Naive thymus-derived CD8-positive, alpha-beta T cell (primary cell): ENCODE results near the gene MAGI2. TPM values are rescaled to one million over a fixed set of nuclear protein-coding genes. Genes with fewer than 3 reads are reported as not detected.

ENCODE experiments used
- ATAC-seq, 2 donors: fragments of 150-1000 bp; cut with Tn5 transposase in 1 of 2; sonication (Bioruptor Pico), chemical (Tn5 transposase) in 1 of 2; 1 replicate in 1 of 2; 2 replicates in 1 of 2; pipeline ENCODE4 v1.10.0; 2021; ENCODE audit warnings: mild to moderate bottlenecking in 2 of 2, moderate library complexity in 2 of 2
- POLR2A ChIA-PET: fragments of 350-600 bp; sonication (Branson Sonifier 250); formaldehyde crosslinking; loops from one replicate; lab custom pipeline; 2021; ENCODE audit warnings: antibody characterized with exemption; lab: Charles Lee
- DNase-seq, 10 donors: peaks; one replicate each; pipeline versions ENCODE4 v3.0.0 to v3.0.0-alpha.2; 2020 to 2022
- H3K27ac Mint-ChIP-seq, 10 donors: one replicate each; pipeline ENCODE4 v1.8.0; 2020 to 2022; ENCODE audit warnings: mild to moderate bottlenecking in 10 of 10, mixed read lengths in 10 of 10, moderate library complexity in 4 of 10, inconsistent platforms in 1 of 10
- H3K27me3 Mint-ChIP-seq, 5 donors: one replicate each; pipeline ENCODE4 v1.8.0; 2021 to 2022; ENCODE audit warnings: mixed read lengths in 5 of 5
- H3K36me3 Mint-ChIP-seq, 3 donors: one replicate each; pipeline ENCODE4 v1.8.0; 2020 to 2022; ENCODE audit warnings: mixed read lengths in 3 of 3, mild to moderate bottlenecking in 2 of 3, inconsistent platforms in 1 of 3
- H3K4me1 Mint-ChIP-seq, 4 donors: one replicate each; pipeline ENCODE4 v1.8.0; 2021 to 2022; ENCODE audit warnings: mixed read lengths in 4 of 4
- H3K4me3 Mint-ChIP-seq, 10 donors: one replicate each; pipeline ENCODE4 v1.8.0; 2020 to 2022; ENCODE audit warnings: mild to moderate bottlenecking in 10 of 10, mixed read lengths in 10 of 10, moderate library complexity in 6 of 10, inconsistent platforms in 1 of 10
- H3K9me3 Mint-ChIP-seq, 9 donors: one replicate each; pipeline ENCODE4 v1.8.0; 2020 to 2022; ENCODE audit warnings: mixed read lengths in 9 of 9, mild to moderate bottlenecking in 3 of 9, inconsistent platforms in 1 of 9, moderate library complexity in 1 of 9
- polyA plus RNA-seq, 3 donors: library from polyadenylated mRNA; unstranded; fragments of 300-500 nt; fragmentation: Illumina TruSeq; gene quantifications; one replicate each; pipeline ENCODE4 v1.2.3, GENCODE V29; 2021
- total RNA-seq, 8 experiments: library from RNA in 2 of 8; stranded (reverse) in 2 of 8; gene quantifications; one replicate each; pipeline ENCODE4 v1.2.3 and lab custom pipeline; 2021 to 2026

MAGI2 gene
- total and polyA plus RNA-seq, 5 experiments from 2014 or later: 0.02 to 0.65 (median 0.37) TPM; not detected in 1

DNA sequence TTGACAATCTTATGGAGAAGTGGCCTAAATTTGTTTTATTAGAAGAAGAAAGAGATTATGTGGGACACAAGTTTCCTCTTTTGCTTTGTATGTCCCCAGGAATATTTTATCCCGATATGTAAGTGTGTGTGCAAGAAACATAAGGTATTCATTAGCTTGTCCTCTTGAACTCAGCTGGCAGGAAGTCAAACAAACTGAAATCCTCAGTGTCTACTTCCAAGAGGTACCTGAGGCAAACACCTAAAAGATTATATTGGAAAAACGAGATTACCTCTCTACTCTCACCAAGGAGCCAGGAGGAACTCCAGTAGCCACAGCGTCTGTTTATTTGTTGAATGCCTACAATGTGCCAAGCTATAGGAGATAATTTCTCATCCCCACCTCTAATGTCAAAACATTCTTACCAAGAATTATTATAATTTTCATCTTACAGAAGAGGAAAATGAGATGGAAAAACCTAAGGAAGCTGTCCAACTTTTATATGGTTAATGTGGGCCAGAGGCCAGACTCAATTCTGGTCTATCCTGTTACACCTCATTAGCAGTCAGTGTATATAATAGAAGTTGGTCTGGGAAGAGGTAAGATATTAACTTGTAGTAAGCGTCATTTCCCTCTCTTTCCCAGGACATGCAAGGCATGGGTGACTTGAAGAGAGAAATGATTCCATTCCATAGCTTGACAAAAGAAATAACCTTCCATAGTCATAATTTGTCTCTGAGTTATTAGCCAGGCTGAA, 692.7 kb downstream of the MAGI2 start:
- no peaks in the 10 kb centered on the region for H3K4me1 Mint-ChIP-seq
- peaks cover 0 to 18% (median 4%) of the 10 kb centered on the region in 9 donors for H3K9me3 Mint-ChIP-seq
- no peak overlapping the region for H3K27ac Mint-ChIP-seq
- H3K4me3 Mint-ChIP-seq: no peak overlapping the region
- H3K27me3 Mint-ChIP-seq: no peaks in the 10 kb centered on the region
- no peak for DNase-seq
- H3K36me3 Mint-ChIP-seq: no peaks in the 10 kb centered on the region
- no peak for ATAC-seq
- POLR2A ChIA-PET: no interaction called here

DNA sequence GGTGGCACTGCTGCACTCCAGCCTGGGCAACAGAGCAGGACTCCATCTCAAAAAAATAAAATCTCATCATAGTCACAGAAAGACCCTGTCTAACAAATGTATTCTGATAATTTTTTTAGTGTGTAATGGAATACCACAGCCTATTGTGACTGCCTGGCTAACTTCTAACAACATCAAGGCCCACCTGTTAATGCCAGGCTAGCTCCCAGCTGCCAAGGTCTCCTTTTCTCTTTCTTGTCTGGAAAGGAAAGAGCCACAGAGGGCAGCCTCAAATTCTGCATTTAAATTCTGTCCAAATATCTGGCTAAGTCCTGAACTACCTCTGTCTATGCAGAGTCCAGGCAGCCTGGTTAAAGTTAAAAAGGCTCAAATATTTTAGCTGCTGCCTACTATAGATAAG, 700.9 kb downstream of the MAGI2 start:
- Mint-ChIP-seq H3K27me3 (no peaks in the 10 kb centered on the region), H3K4me1 (no peaks in the 10 kb centered on the region), H3K4me3 (no peak overlapping the region), H3K27ac (no peak overlapping the region), H3K36me3 (no peaks in the 10 kb centered on the region), H3K9me3 (peaks cover 0 to 24% (median 8%) of the 10 kb centered on the region in 9 donors)
- no peak for ATAC-seq
- DNase-seq: no peak
- POLR2A ChIA-PET: no interaction called here

DNA sequence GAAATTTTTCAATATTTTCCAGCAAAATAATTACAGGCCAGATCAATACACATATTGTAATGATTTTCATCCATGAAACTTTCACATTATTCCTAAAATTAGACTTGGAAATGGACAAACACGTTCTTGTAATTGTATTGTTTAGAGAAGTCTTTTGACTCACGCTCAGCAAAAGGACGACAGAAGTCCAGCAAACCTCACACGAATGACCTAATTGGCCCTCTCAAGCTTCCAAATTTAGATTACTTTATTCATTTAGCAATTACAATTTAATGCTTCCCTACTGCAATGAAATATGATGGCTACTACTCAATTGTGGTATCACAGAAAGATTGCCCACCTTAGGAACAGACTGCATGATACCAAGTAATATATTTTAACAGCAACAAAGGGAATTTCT, 702.2 kb downstream of the MAGI2 start:
- POLR2A ChIA-PET: no interaction called here
- no peak overlapping the region for H3K27ac Mint-ChIP-seq
- H3K4me1 Mint-ChIP-seq: no peaks in the 10 kb centered on the region
- no peaks in the 10 kb centered on the region for H3K36me3 Mint-ChIP-seq
- H3K9me3 Mint-ChIP-seq: peaks cover 0 to 20% (median 5%) of the 10 kb centered on the region in 9 donors
- H3K27me3 Mint-ChIP-seq: no peaks in the 10 kb centered on the region
- ATAC-seq (no peak), DNase-seq (no peak)
- no peak overlapping the region for H3K4me3 Mint-ChIP-seq

DNA sequence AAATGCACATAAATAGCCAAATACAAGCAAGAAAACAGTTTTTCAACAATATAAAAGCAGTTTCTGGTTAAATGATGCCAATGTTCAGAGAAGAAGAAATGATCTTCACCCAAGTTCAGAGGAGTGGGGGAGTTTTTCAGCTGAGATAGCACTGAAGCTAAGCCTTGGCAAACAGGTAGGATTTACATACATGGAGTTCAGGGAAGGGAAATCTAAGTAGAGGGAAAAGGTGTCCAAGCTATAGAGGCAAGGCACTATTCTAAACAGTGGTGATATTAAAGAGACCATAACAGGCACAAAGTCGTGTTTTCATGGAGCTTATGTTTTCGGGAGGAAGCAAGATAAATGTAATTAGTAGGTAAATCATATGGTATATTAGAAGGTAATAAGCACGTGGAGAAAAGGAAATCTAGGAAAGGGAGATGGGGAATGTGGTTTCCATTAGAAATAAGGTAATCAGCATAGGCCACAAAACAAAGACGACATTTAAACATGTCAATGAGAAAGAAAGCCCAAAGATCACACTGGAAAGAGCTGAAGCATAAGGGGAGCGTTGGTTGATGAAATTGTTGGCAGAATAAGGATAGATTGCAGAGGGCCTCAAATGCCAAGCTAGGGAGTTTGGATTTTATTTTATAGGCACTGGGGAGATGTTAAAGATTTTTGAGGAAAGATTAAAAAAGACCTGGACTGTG, 704.3 kb downstream of the MAGI2 start:
- ATAC-seq: no peak
- Mint-ChIP-seq H3K4me3 (no peak overlapping the region), H3K27ac (no peak overlapping the region), H3K27me3 (no peaks in the 10 kb centered on the region), H3K4me1 (no peaks in the 10 kb centered on the region), H3K36me3 (no peaks in the 10 kb centered on the region), H3K9me3 (peaks cover 0 to 21% (median 5%) of the 10 kb centered on the region in 9 donors)
- POLR2A ChIA-PET: no interaction called here
- no peak for DNase-seq

DNA sequence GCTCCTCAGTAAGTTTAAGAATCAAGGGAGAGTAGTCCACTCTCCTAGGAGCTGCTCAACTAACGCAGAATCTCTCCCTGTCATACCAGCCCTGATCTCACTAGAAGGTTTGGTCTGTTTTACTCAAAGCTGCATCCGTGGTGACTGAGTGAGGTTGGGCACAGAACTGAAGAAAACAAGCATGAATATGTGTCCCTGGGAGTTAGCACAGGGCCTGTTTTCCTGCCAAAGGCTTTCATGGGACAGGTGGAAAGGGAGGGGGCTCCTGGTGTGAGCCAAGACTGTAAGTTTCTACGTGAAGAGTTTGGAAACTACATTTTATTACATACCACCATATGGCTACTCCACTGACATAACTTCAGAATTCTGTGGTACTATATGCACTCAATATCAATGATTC, 705.9 kb downstream of the MAGI2 start:
- Mint-ChIP-seq H3K36me3 (no peaks in the 10 kb centered on the region), H3K27ac (no peak overlapping the region), H3K4me1 (no peaks in the 10 kb centered on the region), H3K4me3 (no peak overlapping the region), H3K9me3 (peaks cover 0 to 22% (median 5%) of the 10 kb centered on the region in 9 donors), H3K27me3 (no peaks in the 10 kb centered on the region)
- ATAC-seq (no peak), DNase-seq (no peak)
- POLR2A ChIA-PET: no interaction called here

DNA sequence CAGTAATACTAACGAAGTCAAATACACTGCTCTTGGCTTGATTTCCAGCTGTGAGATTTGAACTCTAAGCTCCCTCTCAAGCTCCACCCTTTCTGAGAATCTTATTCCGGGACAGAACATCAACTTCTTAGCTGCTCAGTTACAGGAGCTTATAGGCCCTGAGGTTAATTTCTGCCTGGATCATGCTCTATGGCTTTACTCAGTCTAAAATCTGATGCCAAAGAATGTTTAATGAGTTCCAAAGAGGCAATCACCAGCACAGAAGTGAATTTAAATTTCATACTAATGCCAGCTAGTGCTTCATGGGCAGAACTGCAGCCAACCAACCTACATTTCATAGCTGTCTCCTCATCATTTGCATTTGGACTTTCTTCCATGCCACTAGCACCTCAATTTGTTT, 707.2 kb downstream of the MAGI2 start:
- no peak for DNase-seq
- H3K4me1 Mint-ChIP-seq: no peaks in the 10 kb centered on the region
- ATAC-seq: no peak
- H3K27me3 Mint-ChIP-seq: no peaks in the 10 kb centered on the region
- H3K36me3 Mint-ChIP-seq: no peaks in the 10 kb centered on the region
- H3K27ac Mint-ChIP-seq: no peak overlapping the region
- POLR2A ChIA-PET: no interaction called here
- H3K9me3 Mint-ChIP-seq: peaks cover 0 to 23% (median 3%) of the 10 kb centered on the region in 9 donors
- H3K4me3 Mint-ChIP-seq: no peak overlapping the region

DNA sequence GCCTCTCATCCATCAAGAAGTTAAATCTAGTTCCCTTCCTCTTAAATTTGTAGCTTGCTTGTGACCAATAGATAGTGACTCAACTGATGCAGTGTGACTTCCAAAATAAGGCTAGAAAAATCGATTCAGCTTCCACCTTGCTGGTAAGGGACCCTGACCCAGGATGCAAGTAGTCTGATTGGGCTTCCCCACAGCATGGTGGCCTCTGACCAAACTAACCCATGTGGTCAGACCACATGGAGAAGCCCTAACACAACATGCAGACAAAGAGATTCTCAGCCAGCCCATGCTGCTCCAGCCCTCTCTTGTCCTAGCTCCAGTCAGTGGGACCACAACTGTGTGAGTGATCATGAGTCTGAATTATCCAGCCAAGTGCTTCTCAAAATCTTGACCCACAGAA, 710.8 kb downstream of the MAGI2 start:
- no peak overlapping the region for H3K4me3 Mint-ChIP-seq
- H3K4me1 Mint-ChIP-seq: no peaks in the 10 kb centered on the region
- no peak for ATAC-seq
- no peaks in the 10 kb centered on the region for H3K36me3 Mint-ChIP-seq
- no peak overlapping the region for H3K27ac Mint-ChIP-seq
- POLR2A ChIA-PET: no interaction called here
- DNase-seq: no peak
- peaks cover 0 to 15% (median 2%) of the 10 kb centered on the region in 9 donors for H3K9me3 Mint-ChIP-seq
- no peaks in the 10 kb centered on the region for H3K27me3 Mint-ChIP-seq

DNA sequence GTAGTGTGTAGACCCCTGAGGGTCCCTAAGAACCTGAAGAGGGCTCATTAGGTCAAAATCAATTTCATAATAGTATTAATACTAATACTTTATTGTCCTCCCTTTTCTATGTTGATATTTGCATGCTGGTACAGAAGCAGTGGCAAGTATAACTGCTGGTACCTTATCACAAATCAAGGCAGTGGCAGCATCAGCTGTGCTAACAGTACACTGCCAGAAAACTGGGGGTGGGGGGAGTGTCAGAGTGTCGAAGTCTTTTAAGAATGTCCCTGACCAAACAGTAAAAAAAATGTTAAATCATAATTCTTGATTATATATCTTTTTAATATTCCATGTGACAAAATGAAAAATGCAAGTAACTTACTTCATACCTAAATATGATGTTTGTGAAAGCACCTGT, 716.9 kb downstream of the MAGI2 start:
- no peaks in the 10 kb centered on the region for H3K36me3 Mint-ChIP-seq
- no peak for DNase-seq
- H3K27me3 Mint-ChIP-seq: no peaks in the 10 kb centered on the region
- no peaks in the 10 kb centered on the region for H3K4me1 Mint-ChIP-seq
- ATAC-seq: no peak
- peaks cover 0 to 11% (median 2%) of the 10 kb centered on the region in 9 donors for H3K9me3 Mint-ChIP-seq
- no peak overlapping the region for H3K4me3 Mint-ChIP-seq
- no peak overlapping the region for H3K27ac Mint-ChIP-seq
- POLR2A ChIA-PET: no interaction called here

DNA sequence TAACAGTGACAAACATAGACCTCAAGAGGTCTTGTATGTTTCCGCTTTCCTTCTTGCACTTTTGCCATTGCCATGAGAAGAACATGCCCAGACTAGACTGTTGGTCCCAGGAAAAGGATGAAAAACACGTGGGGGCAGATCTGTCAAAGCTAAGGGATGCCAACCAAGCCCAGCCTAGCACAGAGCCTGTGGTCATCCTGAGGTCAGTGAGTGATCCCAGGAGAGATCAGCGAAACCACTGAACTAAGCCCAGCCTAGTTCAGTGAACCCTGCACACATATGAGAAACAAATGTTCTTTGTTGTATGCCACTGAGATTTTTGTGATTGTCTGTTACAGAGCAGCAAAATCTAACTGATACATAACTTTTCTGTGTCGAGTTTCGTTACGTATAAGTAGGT, 718.8 kb downstream of the MAGI2 start:
- Mint-ChIP-seq H3K9me3 (peaks cover 0 to 11% (median 0%) of the 10 kb centered on the region in 9 donors), H3K4me3 (no peak overlapping the region), H3K27me3 (no peaks in the 10 kb centered on the region), H3K4me1 (no peaks in the 10 kb centered on the region), H3K36me3 (no peaks in the 10 kb centered on the region), H3K27ac (no peak overlapping the region)
- POLR2A ChIA-PET: no interaction called here
- ATAC-seq (no peak), DNase-seq (no peak)

DNA sequence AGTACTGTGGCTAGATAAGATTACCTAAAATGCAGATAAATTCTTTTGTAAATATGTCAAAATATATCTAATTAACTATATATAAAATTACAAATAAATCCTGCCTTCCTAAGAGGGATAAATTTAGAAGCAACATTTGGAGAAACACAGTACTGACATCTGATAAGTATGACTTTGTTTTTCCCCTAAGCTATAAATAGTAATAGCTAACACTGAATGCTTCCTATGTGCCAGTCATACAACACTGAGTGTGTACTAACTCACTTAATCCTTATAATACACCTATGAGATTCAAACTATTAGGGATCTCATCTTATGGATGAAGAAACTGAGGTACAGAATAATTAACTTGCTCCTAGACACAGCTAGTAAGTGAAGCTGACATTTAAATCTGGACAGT, 733.4 kb downstream of the MAGI2 start:
- H3K9me3 Mint-ChIP-seq: peaks cover 0 to 18% (median 0%) of the 10 kb centered on the region in 9 donors
- H3K27me3 Mint-ChIP-seq: no peaks in the 10 kb centered on the region
- H3K36me3 Mint-ChIP-seq: no peaks in the 10 kb centered on the region
- H3K4me3 Mint-ChIP-seq: no peak overlapping the region
- ATAC-seq: no peak
- H3K27ac Mint-ChIP-seq: no peak overlapping the region
- POLR2A ChIA-PET: no interaction called here
- no peak for DNase-seq
- H3K4me1 Mint-ChIP-seq: no peaks in the 10 kb centered on the region

DNA sequence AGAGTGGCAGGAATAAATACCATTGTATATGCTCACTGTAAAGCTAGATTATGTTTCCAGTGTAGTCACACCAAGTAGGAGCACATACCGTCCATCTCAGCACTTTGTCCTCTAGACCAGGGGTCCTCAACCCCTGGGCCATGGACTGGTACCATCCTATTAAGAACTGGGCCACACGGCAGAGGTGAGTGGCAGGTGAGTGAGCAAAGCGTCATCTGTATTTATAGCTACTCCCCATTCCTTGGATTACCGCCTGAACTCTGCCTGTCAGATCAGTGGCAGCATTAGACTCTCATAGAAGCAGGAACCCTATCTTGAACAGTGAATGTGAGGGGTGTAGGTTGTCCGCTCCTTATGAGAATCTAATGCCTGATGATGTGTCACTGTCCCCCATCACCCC, 735.3 kb downstream of the MAGI2 start:
- H3K4me1 Mint-ChIP-seq: no peaks in the 10 kb centered on the region
- no peak overlapping the region for H3K27ac Mint-ChIP-seq
- H3K36me3 Mint-ChIP-seq: no peaks in the 10 kb centered on the region
- DNase-seq (no peak), ATAC-seq (no peak)
- no peaks in the 10 kb centered on the region for H3K27me3 Mint-ChIP-seq
- no peak overlapping the region for H3K4me3 Mint-ChIP-seq
- peaks cover 0 to 14% (median 0%) of the 10 kb centered on the region in 9 donors for H3K9me3 Mint-ChIP-seq
- POLR2A ChIA-PET: no interaction called here

DNA sequence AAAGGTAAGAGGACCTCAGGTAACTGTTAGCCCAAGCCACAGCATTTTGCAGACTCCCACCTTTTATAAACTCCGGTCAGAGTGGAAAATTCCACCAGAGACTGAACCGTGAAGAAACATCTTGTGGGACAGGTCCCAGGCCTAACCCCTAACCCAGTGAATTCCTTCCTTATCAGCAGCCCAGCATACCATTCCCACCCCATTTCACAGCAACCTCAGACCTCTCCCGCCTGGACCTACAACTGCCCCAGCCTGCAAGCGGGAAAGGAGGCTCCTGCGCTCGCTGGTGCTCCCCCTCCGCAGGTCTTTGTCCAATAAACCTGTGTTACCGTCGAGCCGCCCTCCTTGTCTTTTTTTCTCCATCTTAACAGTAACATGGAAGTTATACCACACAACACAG, 736.6 kb downstream of the MAGI2 start:
- POLR2A ChIA-PET: no interaction called here
- ATAC-seq (no peak), DNase-seq (no peak)
- H3K36me3 Mint-ChIP-seq: no peaks in the 10 kb centered on the region
- H3K27me3 Mint-ChIP-seq: no peaks in the 10 kb centered on the region
- H3K9me3 Mint-ChIP-seq: peaks cover 0 to 11% (median 0%) of the 10 kb centered on the region in 9 donors
- H3K4me3 Mint-ChIP-seq: no peak overlapping the region
- no peak overlapping the region for H3K27ac Mint-ChIP-seq
- H3K4me1 Mint-ChIP-seq: no peaks in the 10 kb centered on the region

DNA sequence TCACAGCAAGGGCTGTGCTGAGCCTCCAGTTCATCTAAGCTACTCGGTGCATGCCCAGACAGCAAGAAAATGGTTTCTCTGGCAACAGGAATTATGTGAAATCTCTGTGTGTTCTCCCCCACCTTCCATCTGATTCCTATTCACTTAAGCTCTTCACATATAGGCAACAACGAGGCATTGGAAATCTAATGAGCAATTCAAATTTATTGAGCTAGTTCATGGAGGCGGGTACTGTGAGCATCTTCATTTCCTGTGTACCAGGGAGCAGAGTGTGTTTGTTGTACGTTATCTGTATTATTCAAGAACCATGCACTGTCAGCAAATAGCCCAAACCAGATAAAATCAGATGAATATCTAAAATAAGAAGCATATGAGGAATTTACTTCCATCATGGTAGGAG, 739.1 kb downstream of the MAGI2 start:
- peaks cover 0 to 11% (median 0%) of the 10 kb centered on the region in 9 donors for H3K9me3 Mint-ChIP-seq

More for the DNA sequence above, 739.1 kb downstream of the MAGI2 start:
- no peak overlapping the region for H3K27ac Mint-ChIP-seq
- POLR2A ChIA-PET: no interaction called here
- H3K36me3 Mint-ChIP-seq: no peaks in the 10 kb centered on the region
- no peaks in the 10 kb centered on the region for H3K4me1 Mint-ChIP-seq
- no peaks in the 10 kb centered on the region for H3K27me3 Mint-ChIP-seq
- no peak for ATAC-seq
- no peak overlapping the region for H3K4me3 Mint-ChIP-seq
- DNase-seq: no peak
